ENCODE data around the gene UBAP1. TPM values are rescaled to one million over a fixed set of nuclear protein-coding genes. Genes with fewer than 3 reads are reported as not detected.

Gene UBAP1
- total and polyA plus RNA-seq, 9 of the 15 experiments (the other 6 are each of a cell fraction or from before 2014, with no cell fraction given): 1.3 to 33.4 (median 16.5) TPM

DNA sequence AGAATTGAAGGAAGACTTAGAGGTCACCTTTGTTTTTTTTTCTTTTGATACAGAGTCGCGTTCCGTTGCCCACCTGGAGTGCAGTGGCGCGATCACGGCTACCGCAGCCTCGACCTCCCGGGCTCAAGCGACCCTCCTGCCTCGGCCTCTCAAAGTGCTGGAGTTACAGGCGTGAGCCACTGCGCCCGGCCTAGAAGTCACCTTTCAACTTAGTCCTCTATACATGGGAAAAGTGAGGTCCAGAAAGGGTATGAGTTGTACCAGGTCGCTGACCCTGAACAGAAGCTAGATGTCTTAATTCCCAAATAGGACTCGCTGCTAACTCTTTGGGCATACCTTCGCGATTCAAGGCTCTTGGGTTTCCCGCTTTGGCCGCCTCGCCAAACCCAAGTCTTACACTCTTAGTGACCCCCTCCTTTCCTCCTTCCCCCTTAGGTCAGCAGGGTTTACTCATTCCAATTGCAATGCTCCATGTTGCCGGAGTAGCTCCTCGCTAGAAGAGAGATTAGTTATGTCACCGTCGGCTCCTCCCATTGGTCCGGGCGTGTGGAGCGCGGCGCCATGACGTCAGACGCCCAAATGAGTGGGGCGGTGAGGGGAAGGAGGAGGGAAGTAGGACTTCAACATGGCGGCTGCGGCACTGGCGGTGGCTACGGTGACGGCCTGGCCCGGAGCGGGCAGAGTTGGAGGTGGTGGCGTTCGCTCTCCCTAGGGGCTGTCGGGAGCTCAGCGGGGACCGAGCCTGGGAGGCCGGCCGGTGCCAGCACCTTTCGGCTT lies at the start of gene UBAP1 (continued):
- TF ChIP-seq JUN (IDR thresholded peaks at IDR 0.05; ENCODE audit: borderline replicate concordance, low read depth, low read length) (peak; percentile 79), JUN (CRISPR knock-in tag; IDR thresholded peaks at IDR 0.05; ENCODE audit: borderline replicate concordance) (peak; percentile 69; the same call in 1 of the 2 replicates), ZNF41 (CRISPR knock-in tag; conservative IDR thresholded peaks at IDR 0.05) (no peak), KAT8 (IDR thresholded peaks at IDR 0.05; ENCODE audit: low read depth) (no peak), DPF2 (IDR thresholded peaks at IDR 0.05) (no peak), ZNF444 (CRISPR knock-in tag; IDR thresholded peaks at IDR 0.05) (peak; percentile 44; the same call in 1 of the 2 replicates)
- TF ChIP-seq, protein P1, sequence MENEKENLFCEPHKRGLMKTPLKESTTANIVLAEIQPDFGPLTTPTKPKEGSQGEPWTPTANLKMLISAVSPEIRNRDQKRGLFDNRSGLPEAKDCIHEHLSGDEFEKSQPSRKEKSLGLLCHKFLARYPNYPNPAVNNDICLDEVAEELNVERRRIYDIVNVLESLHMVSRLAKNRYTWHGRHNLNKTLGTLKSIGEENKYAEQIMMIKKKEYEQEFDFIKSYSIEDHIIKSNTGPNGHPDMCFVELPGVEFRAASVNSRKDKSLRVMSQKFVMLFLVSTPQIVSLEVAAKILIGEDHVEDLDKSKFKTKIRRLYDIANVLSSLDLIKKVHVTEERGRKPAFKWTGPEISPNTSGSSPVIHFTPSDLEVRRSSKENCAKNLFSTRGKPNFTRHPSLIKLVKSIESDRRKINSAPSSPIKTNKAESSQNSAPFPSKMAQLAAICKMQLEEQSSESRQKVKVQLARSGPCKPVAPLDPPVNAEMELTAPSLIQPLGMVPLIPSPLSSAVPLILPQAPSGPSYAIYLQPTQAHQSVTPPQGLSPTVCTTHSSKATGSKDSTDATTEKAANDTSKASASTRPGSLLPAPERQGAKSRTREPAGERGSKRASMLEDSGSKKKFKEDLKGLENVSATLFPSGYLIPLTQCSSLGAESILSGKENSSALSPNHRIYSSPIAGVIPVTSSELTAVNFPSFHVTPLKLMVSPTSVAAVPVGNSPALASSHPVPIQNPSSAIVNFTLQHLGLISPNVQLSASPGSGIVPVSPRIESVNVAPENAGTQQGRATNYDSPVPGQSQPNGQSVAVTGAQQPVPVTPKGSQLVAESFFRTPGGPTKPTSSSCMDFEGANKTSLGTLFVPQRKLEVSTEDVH (IDR thresholded peaks at IDR 0.05; ENCODE audit: low read depth, partially characterized antibody): peak; percentile 27
- TF ChIP-seq, protein P2, sequence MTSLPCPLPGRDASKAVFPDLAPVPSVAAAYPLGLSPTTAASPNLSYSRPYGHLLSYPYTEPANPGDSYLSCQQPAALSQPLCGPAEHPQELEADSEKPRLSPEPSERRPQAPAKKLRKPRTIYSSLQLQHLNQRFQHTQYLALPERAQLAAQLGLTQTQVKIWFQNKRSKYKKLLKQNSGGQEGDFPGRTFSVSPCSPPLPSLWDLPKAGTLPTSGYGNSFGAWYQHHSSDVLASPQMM (CRISPR knock-in tag; IDR thresholded peaks at IDR 0.05): no peak
- TF ChIP-seq, protein P3, sequence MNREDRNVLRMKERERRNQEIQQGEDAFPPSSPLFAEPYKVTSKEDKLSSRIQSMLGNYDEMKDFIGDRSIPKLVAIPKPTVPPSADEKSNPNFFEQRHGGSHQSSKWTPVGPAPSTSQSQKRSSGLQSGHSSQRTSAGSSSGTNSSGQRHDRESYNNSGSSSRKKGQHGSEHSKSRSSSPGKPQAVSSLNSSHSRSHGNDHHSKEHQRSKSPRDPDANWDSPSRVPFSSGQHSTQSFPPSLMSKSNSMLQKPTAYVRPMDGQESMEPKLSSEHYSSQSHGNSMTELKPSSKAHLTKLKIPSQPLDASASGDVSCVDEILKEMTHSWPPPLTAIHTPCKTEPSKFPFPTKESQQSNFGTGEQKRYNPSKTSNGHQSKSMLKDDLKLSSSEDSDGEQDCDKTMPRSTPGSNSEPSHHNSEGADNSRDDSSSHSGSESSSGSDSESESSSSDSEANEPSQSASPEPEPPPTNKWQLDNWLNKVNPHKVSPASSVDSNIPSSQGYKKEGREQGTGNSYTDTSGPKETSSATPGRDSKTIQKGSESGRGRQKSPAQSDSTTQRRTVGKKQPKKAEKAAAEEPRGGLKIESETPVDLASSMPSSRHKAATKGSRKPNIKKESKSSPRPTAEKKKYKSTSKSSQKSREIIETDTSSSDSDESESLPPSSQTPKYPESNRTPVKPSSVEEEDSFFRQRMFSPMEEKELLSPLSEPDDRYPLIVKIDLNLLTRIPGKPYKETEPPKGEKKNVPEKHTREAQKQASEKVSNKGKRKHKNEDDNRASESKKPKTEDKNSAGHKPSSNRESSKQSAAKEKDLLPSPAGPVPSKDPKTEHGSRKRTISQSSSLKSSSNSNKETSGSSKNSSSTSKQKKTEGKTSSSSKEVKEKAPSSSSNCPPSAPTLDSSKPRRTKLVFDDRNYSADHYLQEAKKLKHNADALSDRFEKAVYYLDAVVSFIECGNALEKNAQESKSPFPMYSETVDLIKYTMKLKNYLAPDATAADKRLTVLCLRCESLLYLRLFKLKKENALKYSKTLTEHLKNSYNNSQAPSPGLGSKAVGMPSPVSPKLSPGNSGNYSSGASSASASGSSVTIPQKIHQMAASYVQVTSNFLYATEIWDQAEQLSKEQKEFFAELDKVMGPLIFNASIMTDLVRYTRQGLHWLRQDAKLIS (CRISPR knock-in tag; IDR thresholded peaks at IDR 0.05): peak; percentile 91
- TF ChIP-seq, protein P4, sequence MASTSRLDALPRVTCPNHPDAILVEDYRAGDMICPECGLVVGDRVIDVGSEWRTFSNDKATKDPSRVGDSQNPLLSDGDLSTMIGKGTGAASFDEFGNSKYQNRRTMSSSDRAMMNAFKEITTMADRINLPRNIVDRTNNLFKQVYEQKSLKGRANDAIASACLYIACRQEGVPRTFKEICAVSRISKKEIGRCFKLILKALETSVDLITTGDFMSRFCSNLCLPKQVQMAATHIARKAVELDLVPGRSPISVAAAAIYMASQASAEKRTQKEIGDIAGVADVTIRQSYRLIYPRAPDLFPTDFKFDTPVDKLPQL (IDR thresholded peaks at IDR 0.05; ENCODE audit: extremely low read depth, insufficient read length): peak; percentile 23
- TF ChIP-seq, protein P5, sequence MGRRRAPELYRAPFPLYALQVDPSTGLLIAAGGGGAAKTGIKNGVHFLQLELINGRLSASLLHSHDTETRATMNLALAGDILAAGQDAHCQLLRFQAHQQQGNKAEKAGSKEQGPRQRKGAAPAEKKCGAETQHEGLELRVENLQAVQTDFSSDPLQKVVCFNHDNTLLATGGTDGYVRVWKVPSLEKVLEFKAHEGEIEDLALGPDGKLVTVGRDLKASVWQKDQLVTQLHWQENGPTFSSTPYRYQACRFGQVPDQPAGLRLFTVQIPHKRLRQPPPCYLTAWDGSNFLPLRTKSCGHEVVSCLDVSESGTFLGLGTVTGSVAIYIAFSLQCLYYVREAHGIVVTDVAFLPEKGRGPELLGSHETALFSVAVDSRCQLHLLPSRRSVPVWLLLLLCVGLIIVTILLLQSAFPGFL (CRISPR knock-in tag; IDR thresholded peaks at IDR 0.05): peak; percentile 90; the same call in 1 of the 2 replicates
- TF ChIP-seq, protein P6, sequence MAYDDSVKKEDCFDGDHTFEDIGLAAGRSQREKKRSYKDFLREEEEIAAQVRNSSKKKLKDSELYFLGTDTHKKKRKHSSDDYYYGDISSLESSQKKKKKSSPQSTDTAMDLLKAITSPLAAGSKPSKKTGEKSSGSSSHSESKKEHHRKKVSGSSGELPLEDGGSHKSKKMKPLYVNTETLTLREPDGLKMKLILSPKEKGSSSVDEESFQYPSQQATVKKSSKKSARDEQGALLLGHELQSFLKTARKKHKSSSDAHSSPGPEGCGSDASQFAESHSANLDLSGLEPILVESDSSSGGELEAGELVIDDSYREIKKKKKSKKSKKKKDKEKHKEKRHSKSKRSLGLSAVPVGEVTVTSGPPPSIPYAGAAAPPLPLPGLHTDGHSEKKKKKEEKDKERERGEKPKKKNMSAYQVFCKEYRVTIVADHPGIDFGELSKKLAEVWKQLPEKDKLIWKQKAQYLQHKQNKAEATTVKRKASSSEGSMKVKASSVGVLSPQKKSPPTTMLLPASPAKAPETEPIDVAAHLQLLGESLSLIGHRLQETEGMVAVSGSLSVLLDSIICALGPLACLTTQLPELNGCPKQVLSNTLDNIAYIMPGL (CRISPR knock-in tag; IDR thresholded peaks at IDR 0.05): peak; percentile 69; the same call in 1 of the 2 replicates
- TF ChIP-seq, protein P7, sequence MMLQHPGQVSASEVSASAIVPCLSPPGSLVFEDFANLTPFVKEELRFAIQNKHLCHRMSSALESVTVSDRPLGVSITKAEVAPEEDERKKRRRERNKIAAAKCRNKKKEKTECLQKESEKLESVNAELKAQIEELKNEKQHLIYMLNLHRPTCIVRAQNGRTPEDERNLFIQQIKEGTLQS (IDR thresholded peaks at IDR 0.05): peak; percentile 95
- TF ChIP-seq, protein P7 (CRISPR knock-in tag; conservative IDR thresholded peaks at IDR 0.05): no peak
